BE2C (cell line): ENCODE results near the gene WDPCP.

Experiments used
- DNase-seq: peaks from one replicate; pipeline ENCODE4 v3.0.0-alpha.2; 2020
- H3K27me3 ChIP-seq: fragments of 250-450 bp; sonication (Bioruptor Pico); 2 replicates; pipeline ENCODE4 v1.5.1; 2020; ENCODE audit warnings: mild to moderate bottlenecking
- H3K36me3 ChIP-seq: fragments of 250-450 bp; sonication (Bioruptor Pico); 2 replicates; pipeline ENCODE4 v1.5.1; 2020; ENCODE audit warnings: mild to moderate bottlenecking
- H3K4me1 ChIP-seq: fragments of 250-450 bp; sonication (Bioruptor Pico); 2 replicates; pipeline ENCODE4 v1.5.1; 2020
- H3K4me3 ChIP-seq: 2 replicates; pipeline ENCODE4 v1.5.1; 2011; ENCODE audit warnings: low read depth, low read length
- H3K9me3 ChIP-seq: fragments of 250-450 bp; sonication (Bioruptor Pico); 2 replicates; pipeline ENCODE4 v1.5.1; 2020
- TF ChIP-seq, protein P1 (sequence below): IDR thresholded peaks from 2 replicates; pipeline ENCODE4 v1.5.1; 2012; ENCODE audit warnings: mild to moderate bottlenecking, low read depth, low read length

The WDPCP gene

DNA sequence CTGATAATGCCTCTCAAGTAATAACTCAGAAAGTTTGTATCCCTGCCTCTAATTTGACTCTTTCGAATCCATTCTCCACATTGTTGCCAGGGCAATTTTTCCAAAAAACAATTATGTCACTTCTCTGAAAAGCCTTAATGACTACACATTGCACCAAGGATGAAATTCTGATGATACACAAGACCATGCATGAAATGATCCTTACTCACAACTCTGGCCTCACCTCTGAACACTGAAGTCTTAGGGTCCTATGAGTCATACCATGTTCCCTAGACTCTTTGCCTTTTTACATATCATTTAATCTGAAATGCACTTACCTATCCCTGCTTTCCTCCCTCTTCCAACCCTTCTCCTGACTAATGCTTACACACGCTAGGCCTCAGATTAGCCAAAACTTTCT, 51.0 kb downstream of the WDPCP start:
- no peak overlapping the region for H3K4me3 ChIP-seq
- no peaks in the 10 kb centered on the region for H3K27me3 ChIP-seq
- DNase-seq, result no peak
- H3K9me3 ChIP-seq, result no peaks in the 10 kb centered on the region
- no peaks in the 10 kb centered on the region for H3K36me3 ChIP-seq
- H3K4me1 ChIP-seq, result no peaks in the 10 kb centered on the region
- TF ChIP-seq, protein P1, sequence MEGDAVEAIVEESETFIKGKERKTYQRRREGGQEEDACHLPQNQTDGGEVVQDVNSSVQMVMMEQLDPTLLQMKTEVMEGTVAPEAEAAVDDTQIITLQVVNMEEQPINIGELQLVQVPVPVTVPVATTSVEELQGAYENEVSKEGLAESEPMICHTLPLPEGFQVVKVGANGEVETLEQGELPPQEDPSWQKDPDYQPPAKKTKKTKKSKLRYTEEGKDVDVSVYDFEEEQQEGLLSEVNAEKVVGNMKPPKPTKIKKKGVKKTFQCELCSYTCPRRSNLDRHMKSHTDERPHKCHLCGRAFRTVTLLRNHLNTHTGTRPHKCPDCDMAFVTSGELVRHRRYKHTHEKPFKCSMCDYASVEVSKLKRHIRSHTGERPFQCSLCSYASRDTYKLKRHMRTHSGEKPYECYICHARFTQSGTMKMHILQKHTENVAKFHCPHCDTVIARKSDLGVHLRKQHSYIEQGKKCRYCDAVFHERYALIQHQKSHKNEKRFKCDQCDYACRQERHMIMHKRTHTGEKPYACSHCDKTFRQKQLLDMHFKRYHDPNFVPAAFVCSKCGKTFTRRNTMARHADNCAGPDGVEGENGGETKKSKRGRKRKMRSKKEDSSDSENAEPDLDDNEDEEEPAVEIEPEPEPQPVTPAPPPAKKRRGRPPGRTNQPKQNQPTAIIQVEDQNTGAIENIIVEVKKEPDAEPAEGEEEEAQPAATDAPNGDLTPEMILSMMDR, result no peak

DNA sequence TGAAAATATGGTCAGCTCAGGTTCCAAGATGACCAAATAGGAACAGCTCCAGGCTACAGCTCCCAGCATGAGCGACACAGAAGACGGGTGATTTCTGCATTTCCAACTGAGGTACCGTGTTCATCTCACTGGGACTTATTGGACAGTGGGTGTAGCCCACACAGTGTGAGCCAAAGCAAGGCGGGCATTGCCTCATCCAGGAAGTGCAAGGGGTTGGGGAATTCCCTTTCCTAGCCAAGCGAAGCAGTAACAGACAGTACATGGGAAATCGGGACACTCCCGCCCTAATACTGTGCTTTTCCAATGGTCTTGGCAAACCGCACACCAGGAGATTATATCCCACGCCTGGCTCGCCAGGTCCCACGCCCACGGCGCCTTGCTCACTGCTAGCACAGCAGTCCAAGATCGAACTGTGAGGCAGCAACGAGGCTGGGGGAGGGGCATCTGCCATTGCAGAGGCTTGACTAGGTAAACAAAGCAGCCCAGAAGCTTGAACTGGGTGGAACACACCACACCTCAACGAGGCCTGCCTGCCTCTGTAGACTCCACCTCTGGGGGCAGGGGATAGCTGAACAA, 57.5 kb downstream of the WDPCP start:
- no peaks in the 10 kb centered on the region for H3K27me3 ChIP-seq
- TF ChIP-seq, protein P1, result no peak
- H3K4me3 ChIP-seq, result no peak overlapping the region
- H3K4me1 ChIP-seq, result no peaks in the 10 kb centered on the region
- DNase-seq, result no peak
- no peaks in the 10 kb centered on the region for H3K9me3 ChIP-seq
- no peaks in the 10 kb centered on the region for H3K36me3 ChIP-seq

DNA sequence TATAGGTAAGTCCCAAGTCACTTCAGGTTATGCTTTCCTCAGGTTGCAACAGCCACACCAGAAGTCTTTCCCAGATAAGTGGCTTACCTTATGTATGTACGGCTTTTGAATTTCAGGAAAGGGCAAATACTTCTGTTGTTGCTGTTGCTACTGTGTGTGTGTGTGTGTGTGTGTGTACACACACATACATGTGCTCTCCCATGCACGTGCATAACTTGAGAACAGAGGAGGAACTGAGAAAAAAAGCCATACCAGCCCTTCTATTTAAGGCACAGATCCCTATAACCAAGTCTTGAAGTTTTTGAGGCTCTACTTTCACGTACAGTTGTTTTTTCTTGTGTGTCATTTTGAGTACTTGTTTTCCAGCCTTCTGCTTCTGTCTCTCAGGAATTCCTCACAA, 62.4 kb downstream of the WDPCP start:
- no peak overlapping the region for H3K4me3 ChIP-seq
- TF ChIP-seq, protein P1, result no peak

DNA sequence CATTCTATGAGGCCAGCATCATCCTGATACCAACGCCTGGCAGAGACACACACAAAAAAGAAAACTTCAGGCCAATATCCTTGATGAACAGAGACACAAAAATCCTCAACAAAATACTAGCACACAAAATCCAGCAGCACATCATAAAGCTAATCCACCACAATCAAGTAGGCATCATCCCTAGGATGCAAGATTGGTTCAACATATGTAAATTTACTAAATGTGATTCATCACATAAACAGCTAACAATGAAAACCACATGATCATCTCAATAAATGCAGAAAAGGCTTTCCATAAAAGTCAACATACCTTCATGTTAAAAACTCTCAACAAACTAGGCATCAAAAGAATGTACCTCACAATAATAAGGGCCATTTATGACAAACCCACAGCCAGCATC, 65.3 kb downstream of the WDPCP start:
- no peak for DNase-seq
- Histone ChIP-seq H3K4me1 (no peaks in the 10 kb centered on the region), H3K27me3 (no peaks in the 10 kb centered on the region), H3K36me3 (no peaks in the 10 kb centered on the region), H3K9me3 (no peaks in the 10 kb centered on the region), H3K4me3 (no peak overlapping the region)
- TF ChIP-seq, protein P1, result no peak

More for the DNA sequence above, 62.4 kb downstream of the WDPCP start:
- Histone ChIP-seq H3K4me1 (no peaks in the 10 kb centered on the region), H3K36me3 (no peaks in the 10 kb centered on the region), H3K9me3 (no peaks in the 10 kb centered on the region), H3K27me3 (no peaks in the 10 kb centered on the region)
- DNase-seq, result no peak

DNA sequence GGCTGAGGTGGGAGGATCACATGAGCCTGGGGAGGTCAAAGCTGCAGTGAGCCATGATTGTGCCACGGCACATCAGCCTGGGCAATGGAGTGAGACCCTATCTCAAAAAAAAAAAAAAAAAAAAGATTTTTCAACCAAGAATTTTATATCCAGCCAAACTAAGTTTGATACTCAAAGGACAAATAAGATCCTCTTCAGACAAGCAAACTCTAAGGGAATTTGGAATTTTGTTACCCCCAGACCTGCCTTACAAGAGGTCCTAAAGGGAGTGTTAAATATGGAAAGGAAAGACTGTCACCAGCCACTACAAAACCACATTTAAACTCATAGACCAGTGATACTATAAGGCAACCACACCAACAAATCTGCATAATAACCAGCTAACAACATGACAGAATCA, 67.5 kb downstream of the WDPCP start:
- TF ChIP-seq, protein P1, result no peak
- no peaks in the 10 kb centered on the region for H3K27me3 ChIP-seq
- H3K9me3 ChIP-seq, result no peaks in the 10 kb centered on the region
- DNase-seq, result no peak
- H3K4me3 ChIP-seq, result no peak overlapping the region
- no peaks in the 10 kb centered on the region for H3K4me1 ChIP-seq
- H3K36me3 ChIP-seq, result no peaks in the 10 kb centered on the region

DNA sequence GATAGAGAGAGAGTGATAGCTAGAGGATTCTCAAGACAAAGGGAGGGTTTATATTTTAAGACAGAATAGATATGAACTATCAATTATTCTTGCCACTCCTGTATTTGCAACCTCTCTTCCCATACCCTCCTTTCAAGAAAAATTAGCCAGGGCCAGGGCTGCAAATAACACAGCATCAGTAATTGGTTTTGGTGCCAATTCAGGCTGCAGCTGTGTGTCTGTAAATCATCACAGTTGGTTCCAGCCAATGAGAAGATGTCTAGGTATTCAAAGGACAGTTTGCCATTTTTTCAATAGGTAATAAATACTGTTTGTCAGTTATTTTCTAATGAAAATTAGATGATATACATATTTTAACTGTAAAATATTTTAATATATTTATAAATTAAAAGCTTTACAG, 73.5 kb downstream of the WDPCP start:
- H3K36me3 ChIP-seq, result no peaks in the 10 kb centered on the region
- DNase-seq, result no peak
- H3K4me3 ChIP-seq, result no peak overlapping the region
- no peaks in the 10 kb centered on the region for H3K9me3 ChIP-seq
- no peaks in the 10 kb centered on the region for H3K4me1 ChIP-seq
- no peaks in the 10 kb centered on the region for H3K27me3 ChIP-seq
- TF ChIP-seq, protein P1, result no peak
